Lower leg skin (tissue), 4 donors: Measurements from ENCODE around the gene MAPT. TPM values are rescaled to one million over a fixed set of nuclear protein-coding genes. Genes with fewer than 3 reads are reported as not detected.

Source experiments
- DNase-seq, 2 donors: peaks; one replicate each; pipeline ENCODE4 v3.0.0-alpha.2; 2019; ENCODE audit warnings: low spot score in 2 of 2
- H3K4me3 ChIP-seq: fragments of 200-600 bp; sonication (generic); 2 replicates; pipeline ENCODE4 v1.5.1; 2017; ENCODE audit warnings: mild to moderate bottlenecking, low read depth; ENCODE audit not compliant: poor library complexity, severe bottlenecking
- POLR2A ChIP-seq, 2 donors: fragments of 450-650 bp; IDR thresholded peaks; one replicate each; pipeline ENCODE4 v1.6.1; 2016 to 2017; ENCODE audit warnings: antibody characterized with exemption in 2 of 2, mild to moderate bottlenecking in 1 of 2, moderate library complexity in 1 of 2
- WGBS, 2 donors: methylation state at CpG; one replicate each; pipeline ENCODE4 v1.1.5; 2018; 5-methylcytosine and 5-hydroxymethylcytosine counted together
- intact Hi-C: fragments of 100-400 bp; cut with DNase I; formaldehyde crosslinking; loops from one replicate; pipeline ENCODE4 v1.15.0; 2023; ENCODE audit warnings: low total_unique reads
- total RNA-seq, 4 donors: library from RNA; depleted of rRNA; stranded (reverse); fragments of >200 nt; gene quantifications; one replicate each; pipeline ENCODE4 v1.1.0, GENCODE V29; 2016
- TF ChIP-seq, protein P1 (sequence below), 3 donors: fragments of 450-650 bp; IDR thresholded peaks; one replicate each; pipeline ENCODE4 v1.5.1; 2016; ENCODE audit warnings: antibody characterized with exemption in 3 of 3, mild to moderate bottlenecking in 3 of 3, moderate library complexity in 2 of 3

Gene MAPT
- total RNA-seq, 4 donors from 2014 or later: 4.1 to 7.6 (median 6.2) TPM

DNA sequence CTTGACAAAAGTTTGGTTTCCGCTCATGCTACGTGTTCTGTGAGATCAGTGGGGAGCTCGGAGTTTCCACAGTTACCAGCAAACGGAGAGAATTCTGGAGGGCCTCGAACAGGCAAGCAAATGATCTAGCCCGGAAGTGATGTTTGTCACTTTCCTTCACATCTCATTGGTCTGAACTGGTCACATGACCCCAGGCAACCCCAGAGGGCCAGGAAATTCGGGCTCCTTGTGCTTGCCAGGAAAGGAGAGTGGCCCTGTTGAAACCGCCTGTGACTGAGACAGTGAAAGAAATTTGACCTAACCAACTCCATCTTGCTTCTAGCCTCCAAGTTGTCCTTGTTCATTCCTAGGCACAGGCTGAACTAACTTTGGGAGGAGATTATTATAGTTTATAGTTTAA lies 26.7 kb upstream of the MAPT start:
- intact Hi-C loops: no loop called here
- no peak overlapping the region for H3K4me3 ChIP-seq
- TF ChIP-seq, protein P1, sequence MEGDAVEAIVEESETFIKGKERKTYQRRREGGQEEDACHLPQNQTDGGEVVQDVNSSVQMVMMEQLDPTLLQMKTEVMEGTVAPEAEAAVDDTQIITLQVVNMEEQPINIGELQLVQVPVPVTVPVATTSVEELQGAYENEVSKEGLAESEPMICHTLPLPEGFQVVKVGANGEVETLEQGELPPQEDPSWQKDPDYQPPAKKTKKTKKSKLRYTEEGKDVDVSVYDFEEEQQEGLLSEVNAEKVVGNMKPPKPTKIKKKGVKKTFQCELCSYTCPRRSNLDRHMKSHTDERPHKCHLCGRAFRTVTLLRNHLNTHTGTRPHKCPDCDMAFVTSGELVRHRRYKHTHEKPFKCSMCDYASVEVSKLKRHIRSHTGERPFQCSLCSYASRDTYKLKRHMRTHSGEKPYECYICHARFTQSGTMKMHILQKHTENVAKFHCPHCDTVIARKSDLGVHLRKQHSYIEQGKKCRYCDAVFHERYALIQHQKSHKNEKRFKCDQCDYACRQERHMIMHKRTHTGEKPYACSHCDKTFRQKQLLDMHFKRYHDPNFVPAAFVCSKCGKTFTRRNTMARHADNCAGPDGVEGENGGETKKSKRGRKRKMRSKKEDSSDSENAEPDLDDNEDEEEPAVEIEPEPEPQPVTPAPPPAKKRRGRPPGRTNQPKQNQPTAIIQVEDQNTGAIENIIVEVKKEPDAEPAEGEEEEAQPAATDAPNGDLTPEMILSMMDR (IDR thresholded peaks at IDR 0.05): no peak
- TF ChIP-seq POLR2A (IDR thresholded peaks at IDR 0.05): no peak
- DNase-seq: no peak
- 70 to 79% methylated on average over 8 of the region's 8 CpGs for WGBS, 2 donors

DNA sequence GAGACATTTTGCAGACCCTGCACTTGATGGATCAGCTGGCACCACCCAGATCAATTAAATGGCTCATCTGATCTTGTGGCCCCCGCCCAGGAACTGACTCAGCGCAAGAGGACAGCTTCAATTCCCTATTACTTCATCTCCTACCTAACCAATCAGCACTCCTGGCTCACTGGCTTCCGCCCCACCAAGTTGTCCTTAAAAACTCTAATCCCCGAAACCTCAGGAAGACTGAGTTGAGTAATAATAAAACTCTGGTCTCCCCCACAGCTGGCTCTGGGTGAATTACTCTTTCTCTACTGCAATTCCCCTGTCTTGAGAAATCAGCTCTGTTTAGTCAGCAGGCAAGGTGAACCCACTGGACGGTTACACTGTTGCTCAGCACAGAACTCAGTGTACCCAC lies 26.1 kb upstream of the MAPT start:
- TF ChIP-seq, protein P1 (IDR thresholded peaks at IDR 0.05): no peak
- no peak for TF ChIP-seq POLR2A (IDR thresholded peaks at IDR 0.05)
- no peak for DNase-seq
- intact Hi-C loops: no loop called here
- 62 to 87% methylated on average over 5 of the region's 5 CpGs for WGBS, 2 donors
- H3K4me3 ChIP-seq: no peak overlapping the region

DNA sequence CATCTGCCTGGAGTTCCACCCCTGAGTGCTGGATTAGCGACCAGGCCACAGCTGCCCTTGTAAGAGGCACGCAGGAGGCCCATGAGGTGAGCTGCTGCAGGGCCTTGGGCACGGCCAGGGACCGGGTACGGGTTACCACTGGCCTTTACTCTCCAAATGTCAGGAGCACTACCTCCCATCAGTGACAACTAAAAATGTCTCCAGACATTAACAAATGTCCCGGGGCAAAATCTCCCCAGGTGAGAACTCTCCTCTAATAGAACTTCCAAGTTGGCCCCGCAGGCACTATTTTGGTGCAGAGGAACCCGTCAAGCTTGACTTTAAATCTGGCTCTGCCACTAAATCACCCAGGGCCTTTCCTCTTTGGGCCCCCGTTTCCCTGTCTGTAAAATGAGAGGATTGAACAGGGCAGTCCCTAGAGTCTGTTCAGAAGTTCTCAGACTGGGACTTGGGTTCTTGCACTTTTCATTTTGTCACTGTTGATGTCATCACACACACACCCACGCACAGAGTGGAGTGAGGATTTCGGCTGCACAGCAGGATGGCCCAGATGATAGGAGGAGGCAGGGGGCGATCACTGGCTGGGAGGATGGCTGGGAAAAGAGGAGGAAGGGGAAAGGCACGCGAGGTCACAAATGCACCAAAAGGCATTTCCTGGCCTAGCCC lies 24.5 kb upstream of the MAPT start:
- DNase-seq: no peak
- intact Hi-C loops: no loop called here
- 71% methylated on average over 14 of the region's 14 CpGs for WGBS, 2 donors
- no peak overlapping the region for H3K4me3 ChIP-seq
- TF ChIP-seq, protein P1 (IDR thresholded peaks at IDR 0.05): no peak
- TF ChIP-seq POLR2A (IDR thresholded peaks at IDR 0.05): no peak

DNA sequence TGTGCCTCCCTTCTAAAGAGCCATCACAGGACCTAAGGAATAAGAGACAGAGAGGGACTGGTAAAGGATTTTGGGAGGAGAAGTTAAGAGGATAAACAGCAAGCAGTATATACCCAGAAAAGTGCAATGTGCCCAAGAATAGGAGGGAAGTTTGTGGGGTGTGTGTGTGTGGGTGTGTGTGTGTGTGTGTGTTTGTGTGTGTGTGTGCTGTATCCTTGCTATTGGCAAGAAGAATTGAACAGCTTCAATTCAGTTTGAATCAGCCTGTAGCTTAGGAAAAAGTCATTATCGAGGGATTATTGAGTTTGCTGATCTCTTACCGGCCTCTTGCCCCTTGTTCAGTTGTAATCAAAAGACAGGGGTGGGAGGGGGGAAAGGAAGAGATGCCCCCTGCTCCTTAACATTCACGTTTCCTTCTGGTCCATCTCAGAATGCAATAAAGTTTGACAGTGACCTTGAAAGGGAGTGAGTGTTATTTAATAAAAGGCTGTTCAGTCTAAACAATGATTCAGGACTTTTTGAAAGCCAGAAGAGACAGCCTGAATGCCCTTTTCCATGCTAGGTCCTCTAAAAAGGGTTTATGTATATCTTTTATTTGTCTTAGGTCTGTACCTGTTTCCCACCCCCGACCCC lies 23.9 kb upstream of the MAPT start:
- TF ChIP-seq, protein P1 (IDR thresholded peaks at IDR 0.05): no peak
- no peak for TF ChIP-seq POLR2A (IDR thresholded peaks at IDR 0.05)
- 48 to 50% methylated on average over 4 of the region's 4 CpGs for WGBS, 2 donors

DNA sequence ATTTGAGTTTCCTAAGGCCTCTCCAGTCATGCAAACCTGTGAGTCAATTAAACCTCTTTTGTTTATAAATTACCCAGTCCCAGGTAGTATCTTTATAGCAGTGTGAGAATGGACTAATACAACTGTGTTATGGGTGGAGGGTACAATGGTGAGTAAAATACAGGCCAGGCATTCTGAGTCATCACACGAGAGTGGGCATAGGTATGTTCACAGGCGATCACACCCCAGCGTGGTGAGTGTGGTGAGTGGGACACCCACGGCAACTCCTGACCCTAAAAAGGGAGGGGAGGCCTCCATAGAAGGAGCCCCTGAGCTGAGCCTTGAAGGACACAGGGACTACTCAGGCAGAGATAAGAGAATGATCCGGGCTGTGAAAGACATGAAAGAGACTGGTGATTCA lies 22.6 kb upstream of the MAPT start:
- DNase-seq: no peak
- no peak for TF ChIP-seq POLR2A (IDR thresholded peaks at IDR 0.05)
- TF ChIP-seq, protein P1 (IDR thresholded peaks at IDR 0.05): no peak
- no peak overlapping the region for H3K4me3 ChIP-seq
- WGBS, 2 donors: 83 to 85% methylated on average over 5 of the region's 5 CpGs
- intact Hi-C loops: no loop called here

More for the DNA sequence above, 23.9 kb upstream of the MAPT start:
- H3K4me3 ChIP-seq: no peak overlapping the region
- intact Hi-C loops: no loop called here
- no peak for DNase-seq
